ENCODE data around the gene DUSP5. TPM values are rescaled to one million over a fixed set of nuclear protein-coding genes. Genes with fewer than 3 reads are reported as not detected.

The DUSP5 gene
- total RNA-seq, 2 experiments from 2014 or later: 64.3 to 66.2 TPM

DNA sequence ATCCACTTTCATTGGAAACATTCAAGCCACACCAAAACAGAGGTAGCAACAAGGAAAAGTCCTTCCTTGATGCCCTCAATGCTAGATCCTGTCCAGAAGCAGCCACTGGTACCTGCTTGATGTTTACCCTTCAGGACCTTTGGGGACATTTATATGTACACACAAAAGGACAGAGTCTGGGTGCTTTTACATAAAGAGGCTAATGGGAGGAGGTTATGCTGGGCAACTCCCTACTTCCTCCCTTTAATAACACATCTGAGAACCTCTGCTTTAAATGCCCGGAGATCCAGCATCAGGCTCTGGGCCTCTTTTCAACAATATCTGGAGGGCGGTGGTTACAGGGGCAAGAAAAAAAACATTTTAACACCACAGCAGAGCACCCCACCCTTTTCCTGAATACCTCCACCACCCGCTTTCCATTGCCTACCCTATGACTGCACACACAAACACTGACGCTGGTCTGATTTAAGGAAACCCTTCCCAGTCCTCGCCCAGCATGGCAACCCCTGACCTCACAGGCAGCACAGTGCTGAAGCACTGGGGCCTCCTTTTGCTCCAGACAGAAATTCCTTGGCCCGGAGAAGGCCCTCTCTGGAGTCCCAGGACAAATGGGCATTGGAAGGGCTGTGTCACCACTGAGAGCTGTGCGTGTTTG, 39.3 kb upstream of the DUSP5 start:
- ChIA-PET CTCF (no interaction called here), POLR2A (no interaction called here)
- Histone ChIP-seq H3K9me3 (ENCODE audit: control insufficient read depth in 1 of 2, insufficient read depth in 1 of 2, low read length in 2 of 2) (no peaks in the 10 kb centered on the region), H3K27me3 (ENCODE audit: control insufficient read depth in 1 of 2, insufficient read depth in 2 of 2, low read length in 2 of 2) (no peaks in the 10 kb centered on the region), H3K4me1 (ENCODE audit: insufficient read depth, low read length) (peaks cover 60% of the 10 kb centered on the region), H3K27ac (ENCODE audit: low read depth in 1 of 2, low read length in 2 of 2) (no peak overlapping the region), H3K4me3 (ENCODE audit: low read length) (no peak overlapping the region), H3K36me3 (ENCODE audit: insufficient read depth, low read length) (no peaks in the 10 kb centered on the region)
- DNase-seq: peak in 3 of 14 experiments; percentile 18 to 41 (median 39)
- Mint-ChIP-seq H3K27me3 (no peaks in the 10 kb centered on the region), H3K27ac (peak overlapping the region; percentile 5), H3K9me3 (no peaks in the 10 kb centered on the region), H3K4me3 (no peak overlapping the region), H3K4me1 (ENCODE audit: low read depth) (peaks cover 31% of the 10 kb centered on the region), H3K36me3 (ENCODE audit: low read depth) (no peaks in the 10 kb centered on the region)
- no peak for ATAC-seq (ENCODE audit: poor library complexity)
- TF ChIP-seq, protein P1, sequence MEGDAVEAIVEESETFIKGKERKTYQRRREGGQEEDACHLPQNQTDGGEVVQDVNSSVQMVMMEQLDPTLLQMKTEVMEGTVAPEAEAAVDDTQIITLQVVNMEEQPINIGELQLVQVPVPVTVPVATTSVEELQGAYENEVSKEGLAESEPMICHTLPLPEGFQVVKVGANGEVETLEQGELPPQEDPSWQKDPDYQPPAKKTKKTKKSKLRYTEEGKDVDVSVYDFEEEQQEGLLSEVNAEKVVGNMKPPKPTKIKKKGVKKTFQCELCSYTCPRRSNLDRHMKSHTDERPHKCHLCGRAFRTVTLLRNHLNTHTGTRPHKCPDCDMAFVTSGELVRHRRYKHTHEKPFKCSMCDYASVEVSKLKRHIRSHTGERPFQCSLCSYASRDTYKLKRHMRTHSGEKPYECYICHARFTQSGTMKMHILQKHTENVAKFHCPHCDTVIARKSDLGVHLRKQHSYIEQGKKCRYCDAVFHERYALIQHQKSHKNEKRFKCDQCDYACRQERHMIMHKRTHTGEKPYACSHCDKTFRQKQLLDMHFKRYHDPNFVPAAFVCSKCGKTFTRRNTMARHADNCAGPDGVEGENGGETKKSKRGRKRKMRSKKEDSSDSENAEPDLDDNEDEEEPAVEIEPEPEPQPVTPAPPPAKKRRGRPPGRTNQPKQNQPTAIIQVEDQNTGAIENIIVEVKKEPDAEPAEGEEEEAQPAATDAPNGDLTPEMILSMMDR (IDR thresholded peaks at IDR 0.05): no peak
- intact Hi-C loops (cut with DNase I, micrococcal nuclease): no loop called here

DNA sequence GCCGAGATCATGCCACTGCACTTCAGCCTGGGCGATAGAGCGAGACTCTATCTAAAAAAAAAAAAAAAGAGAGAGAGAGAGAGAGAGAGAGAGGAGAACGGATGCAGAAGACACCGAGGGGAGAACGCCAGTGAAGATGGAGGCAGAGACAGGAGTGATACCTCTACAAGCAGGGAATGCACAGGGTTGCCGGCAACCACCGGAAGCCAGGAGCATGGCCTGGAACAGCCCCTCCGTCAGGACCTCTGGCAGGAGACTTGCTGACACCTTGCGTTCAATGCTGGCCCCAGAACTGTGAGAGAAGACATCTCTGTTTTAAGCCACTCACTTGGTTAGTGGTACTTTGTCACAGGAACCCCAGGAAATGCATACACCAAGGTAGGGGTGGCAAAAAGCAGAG, 38.1 kb upstream of the DUSP5 start:
- H3K9me3 Mint-ChIP-seq: no peaks in the 10 kb centered on the region
- H3K27me3 ChIP-seq (ENCODE audit: control insufficient read depth in 1 of 2, insufficient read depth in 2 of 2, low read length in 2 of 2): no peaks in the 10 kb centered on the region
- H3K4me3 Mint-ChIP-seq: no peak overlapping the region
- ATAC-seq (ENCODE audit: poor library complexity) (no peak), DNase-seq (no peak)
- no peaks in the 10 kb centered on the region for H3K27me3 Mint-ChIP-seq
- peaks cover 31% of the 10 kb centered on the region for H3K4me1 Mint-ChIP-seq (ENCODE audit: low read depth)
- TF ChIP-seq, protein P1 (IDR thresholded peaks at IDR 0.05): no peak
- no peaks in the 10 kb centered on the region for H3K36me3 ChIP-seq (ENCODE audit: insufficient read depth, low read length)
- ChIA-PET POLR2A (no interaction called here), CTCF (no interaction called here)
- no peak overlapping the region for H3K4me3 ChIP-seq (ENCODE audit: low read length)
- H3K9me3 ChIP-seq (ENCODE audit: control insufficient read depth in 1 of 2, insufficient read depth in 1 of 2, low read length in 2 of 2): no peaks in the 10 kb centered on the region
- no peaks in the 10 kb centered on the region for H3K36me3 Mint-ChIP-seq (ENCODE audit: low read depth)
- intact Hi-C loops (cut with DNase I, micrococcal nuclease): no loop called here
- H3K27ac Mint-ChIP-seq: no peak overlapping the region
- H3K4me1 ChIP-seq (ENCODE audit: insufficient read depth, low read length): peaks cover 60% of the 10 kb centered on the region
- H3K27ac ChIP-seq (ENCODE audit: low read depth in 1 of 2, low read length in 2 of 2): no peak overlapping the region

DNA sequence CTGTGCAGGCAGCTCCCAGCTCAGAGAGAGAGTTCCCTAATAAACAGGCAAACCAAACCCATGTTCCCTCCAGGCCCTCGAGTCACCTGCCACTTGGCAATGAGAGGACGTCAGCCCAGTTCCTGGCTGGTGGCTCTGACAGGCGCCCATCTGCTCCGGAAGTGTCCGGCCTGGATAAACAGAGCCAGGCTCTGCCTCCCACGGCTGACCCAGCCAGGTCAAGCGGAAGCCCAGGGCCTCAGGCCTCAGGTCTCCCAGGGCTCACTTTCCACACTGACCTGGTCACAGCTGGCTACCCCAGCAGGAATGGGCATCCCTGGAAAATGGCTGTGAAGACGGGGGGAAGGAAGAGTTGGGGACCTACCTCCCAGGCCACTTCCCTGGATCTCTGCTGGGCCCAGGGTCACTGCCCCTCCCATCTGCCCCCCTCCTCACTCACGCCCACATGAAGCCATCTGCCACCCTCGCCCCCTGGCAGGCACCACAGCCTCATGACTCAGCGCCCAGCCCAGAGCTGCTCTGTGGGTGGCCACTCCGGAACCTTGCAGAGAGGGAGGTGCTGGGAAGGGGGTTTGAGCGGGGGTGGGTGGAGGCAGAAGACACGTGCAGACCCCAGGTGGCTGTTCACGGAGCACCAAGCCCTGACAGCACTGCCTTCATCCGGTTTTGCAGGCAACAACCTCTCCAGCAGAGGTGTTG, 37.4 kb upstream of the DUSP5 start:
- POLR2A ChIA-PET: no interaction called here
- no peaks in the 10 kb centered on the region for H3K36me3 ChIP-seq (ENCODE audit: insufficient read depth, low read length)
- ATAC-seq (ENCODE audit: poor library complexity) (peak; percentile 67), DNase-seq (peak in 8 of 14 experiments; percentile 4 to 62 (median 22))
- H3K27me3 ChIP-seq (ENCODE audit: control insufficient read depth in 1 of 2, insufficient read depth in 2 of 2, low read length in 2 of 2): no peaks in the 10 kb centered on the region
- peaks cover 59% of the 10 kb centered on the region for H3K4me1 ChIP-seq (ENCODE audit: insufficient read depth, low read length)
- H3K36me3 Mint-ChIP-seq (ENCODE audit: low read depth): no peaks in the 10 kb centered on the region
- CTCF ChIA-PET: no interaction called here
- intact Hi-C loops (cut with DNase I, micrococcal nuclease): no loop called here
- no peaks in the 10 kb centered on the region for H3K9me3 Mint-ChIP-seq
- peaks cover 29% of the 10 kb centered on the region for H3K4me1 Mint-ChIP-seq (ENCODE audit: low read depth)
- H3K27ac ChIP-seq (ENCODE audit: low read depth in 1 of 2, low read length in 2 of 2): no peak overlapping the region
- H3K4me3 ChIP-seq (ENCODE audit: low read length): no peak overlapping the region
- no peaks in the 10 kb centered on the region for H3K27me3 Mint-ChIP-seq
- H3K4me3 Mint-ChIP-seq: no peak overlapping the region
- no peaks in the 10 kb centered on the region for H3K9me3 ChIP-seq (ENCODE audit: control insufficient read depth in 1 of 2, insufficient read depth in 1 of 2, low read length in 2 of 2)
- no peak overlapping the region for H3K27ac Mint-ChIP-seq
- TF ChIP-seq, protein P1 (IDR thresholded peaks at IDR 0.05): no peak
